BJ (cell line): ENCODE data around the gene ARHGAP26. TPM values are rescaled to one million over a fixed set of nuclear protein-coding genes. Genes with fewer than 3 reads are reported as not detected.
A peak's percentile ranks its signal among the peaks of the same experiment; 100 is the strongest.

Experiments used
- CTCF ChIA-PET: fragments of 350-600 bp; formaldehyde crosslinking; extraction: SDS; loops from one replicate; lab custom pipeline; 2021; ENCODE audit warnings: antibody characterized with exemption, inconsistent platforms; lab: Yijun Ruan, JAX
- POLR2A ChIA-PET: fragments of 300-600 bp; sonication (Branson Sonifier 250); formaldehyde crosslinking; extraction: SDS; loops from one replicate; lab custom pipeline; 2021; ENCODE audit warnings: antibody characterized with exemption; lab: Charles Lee
- DNase-seq: peaks from one replicate; pipeline ENCODE4 v3.0.0-alpha.2; 2011; ENCODE audit warnings: low read depth
- H3K27me3 ChIP-seq: 2 replicates; pipeline ENCODE4 v1.6.0; 2011; ENCODE audit warnings: low read length; ENCODE audit not compliant: control insufficient read depth, insufficient read depth
- H3K36me3 ChIP-seq: 2 replicates; pipeline ENCODE4 v1.5.1; 2011; ENCODE audit warnings: low read length; ENCODE audit not compliant: control insufficient read depth, insufficient read depth
- H3K4me3 ChIP-seq: 2 replicates; pipeline ENCODE4 v1.5.1; 2011; ENCODE audit warnings: low read depth, mild to moderate bottlenecking, control low read depth, low read length
- polyA plus RNA-seq: library from polyadenylated mRNA; depleted of rRNA; stranded (reverse); fragments of >200 nt; gene quantifications from 2 replicates; pipeline ENCODE4 v1.2.3, GENCODE V29; 2011
- TF ChIP-seq, protein P1 (sequence below): IDR thresholded peaks from 2 replicates; pipeline ENCODE4 v1.5.1; 2011; ENCODE audit warnings: low read depth, mild to moderate bottlenecking, control low read depth, inconsistent platforms, low read length, moderate library complexity; ENCODE audit not compliant: insufficient read depth

Gene ARHGAP26
- polyA plus RNA-seq, 1 experiment: 4.8 TPM

DNA sequence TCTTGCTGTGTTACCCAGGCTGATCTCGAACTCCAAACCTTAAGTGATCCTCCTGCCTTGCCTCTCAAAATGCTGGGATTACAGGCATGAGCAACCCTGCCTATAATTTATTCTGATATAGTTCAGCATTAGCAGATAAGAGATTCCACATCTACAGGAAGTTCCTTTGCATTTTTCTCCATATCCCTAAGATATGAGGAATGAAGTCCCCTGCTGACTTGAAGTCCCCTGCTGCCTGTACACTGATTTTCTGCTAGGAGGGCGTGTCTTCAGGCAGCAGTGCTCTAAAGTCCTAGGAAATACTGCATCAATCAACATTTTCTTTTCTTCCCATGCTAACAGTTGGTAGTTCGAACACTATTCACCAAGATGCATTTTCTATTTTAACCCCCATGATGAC is 105.8 kb downstream of the ARHGAP26 start:
- Histone ChIP-seq H3K4me3 (no peak overlapping the region), H3K36me3 (no peaks in the 10 kb centered on the region), H3K27me3 (peaks cover 4% of the 10 kb centered on the region; the same call in 1 of the 2 replicates)
- CTCF ChIA-PET: interaction anchor here (0.9 to 26.4 kb wide), 3 partner anchors 9 to 165 kb away, joined by 3 to 1105 read pairs (median 5); no protein-coding TSS in a partner anchor
- DNase-seq: no peak
- TF ChIP-seq, protein P1, sequence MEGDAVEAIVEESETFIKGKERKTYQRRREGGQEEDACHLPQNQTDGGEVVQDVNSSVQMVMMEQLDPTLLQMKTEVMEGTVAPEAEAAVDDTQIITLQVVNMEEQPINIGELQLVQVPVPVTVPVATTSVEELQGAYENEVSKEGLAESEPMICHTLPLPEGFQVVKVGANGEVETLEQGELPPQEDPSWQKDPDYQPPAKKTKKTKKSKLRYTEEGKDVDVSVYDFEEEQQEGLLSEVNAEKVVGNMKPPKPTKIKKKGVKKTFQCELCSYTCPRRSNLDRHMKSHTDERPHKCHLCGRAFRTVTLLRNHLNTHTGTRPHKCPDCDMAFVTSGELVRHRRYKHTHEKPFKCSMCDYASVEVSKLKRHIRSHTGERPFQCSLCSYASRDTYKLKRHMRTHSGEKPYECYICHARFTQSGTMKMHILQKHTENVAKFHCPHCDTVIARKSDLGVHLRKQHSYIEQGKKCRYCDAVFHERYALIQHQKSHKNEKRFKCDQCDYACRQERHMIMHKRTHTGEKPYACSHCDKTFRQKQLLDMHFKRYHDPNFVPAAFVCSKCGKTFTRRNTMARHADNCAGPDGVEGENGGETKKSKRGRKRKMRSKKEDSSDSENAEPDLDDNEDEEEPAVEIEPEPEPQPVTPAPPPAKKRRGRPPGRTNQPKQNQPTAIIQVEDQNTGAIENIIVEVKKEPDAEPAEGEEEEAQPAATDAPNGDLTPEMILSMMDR: no peak
- POLR2A ChIA-PET: no interaction called here

DNA sequence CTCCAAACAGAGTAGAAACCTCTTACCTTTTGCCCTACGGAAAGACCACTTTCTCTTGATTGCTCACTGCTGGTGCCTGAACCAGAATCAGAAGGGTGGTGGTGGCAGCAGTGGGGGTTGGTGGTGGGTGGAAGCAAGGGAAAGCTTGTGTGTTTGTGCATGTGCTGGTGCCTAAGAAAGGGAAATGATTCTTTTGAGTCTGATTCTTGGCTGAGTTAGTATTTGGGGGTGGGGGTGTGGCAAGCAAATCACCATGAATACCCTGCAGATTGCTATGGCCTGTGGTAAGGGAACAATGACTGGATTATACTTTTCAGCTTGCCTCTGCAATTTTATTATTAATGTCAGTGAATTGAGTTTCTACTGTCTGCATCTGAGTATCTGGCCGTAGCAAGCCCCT is 106.6 kb downstream of the ARHGAP26 start:
- TF ChIP-seq, protein P1: no peak
- Histone ChIP-seq H3K36me3 (no peaks in the 10 kb centered on the region), H3K4me3 (no peak overlapping the region), H3K27me3 (no peaks in the 10 kb centered on the region)
- no peak for DNase-seq
- CTCF ChIA-PET: interaction anchor here (0.6 to 26.4 kb wide), 2 partner anchors 14 to 166 kb away, joined by 5 to 1105 read pairs; no protein-coding TSS in a partner anchor
- POLR2A ChIA-PET: no interaction called here

DNA sequence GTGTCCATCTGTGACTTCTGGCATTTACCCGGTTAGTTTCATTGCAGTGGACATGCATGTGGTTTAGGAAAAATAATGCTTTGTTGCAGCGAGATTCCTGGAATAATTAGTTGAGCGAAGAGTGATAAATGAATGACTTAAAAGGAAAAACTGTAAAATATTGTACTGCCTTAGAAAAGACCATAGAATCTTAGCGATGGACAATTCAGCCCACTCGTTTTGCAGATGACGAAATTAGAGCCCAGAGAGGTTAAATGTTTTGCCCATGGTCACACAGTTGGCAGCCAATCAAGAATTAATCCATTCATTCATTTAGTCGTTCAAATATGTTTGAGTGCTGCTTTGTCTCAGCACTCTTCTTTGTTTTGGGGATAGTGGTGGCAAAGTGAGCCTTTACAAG is 107.9 kb downstream of the ARHGAP26 start:
- CTCF ChIA-PET: interaction anchor here (3.4 to 26.4 kb wide), 3 partner anchors 9 to 167 kb away, joined by 21 to 1105 read pairs (median 71); partner anchors contain the start of gene ARHGAP26
- DNase-seq: no peak
- TF ChIP-seq, protein P1: no peak
- Histone ChIP-seq H3K36me3 (no peaks in the 10 kb centered on the region), H3K4me3 (no peak overlapping the region), H3K27me3 (no peaks in the 10 kb centered on the region)
- POLR2A ChIA-PET: no interaction called here

DNA sequence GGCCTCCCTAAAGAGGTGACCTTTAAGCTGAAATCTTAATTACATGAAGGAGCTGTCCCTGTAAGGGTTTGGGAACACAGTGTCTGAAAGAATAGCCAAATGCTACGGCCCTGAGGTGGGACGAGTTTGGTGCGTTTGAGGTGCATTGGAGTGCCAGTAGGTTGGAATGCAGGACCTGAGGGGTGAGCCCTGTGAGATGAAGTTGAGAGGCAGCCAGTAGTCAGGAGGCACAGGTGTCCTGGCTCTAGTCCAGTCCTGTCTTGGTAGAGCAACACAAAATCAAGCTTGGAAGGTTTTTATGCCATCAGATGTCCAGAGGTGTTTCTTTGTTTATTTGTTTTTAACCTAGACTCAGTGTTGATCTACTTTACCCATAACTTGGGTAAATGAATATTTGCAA is 108.5 kb downstream of the ARHGAP26 start:
- Histone ChIP-seq H3K4me3 (no peak overlapping the region), H3K36me3 (no peaks in the 10 kb centered on the region), H3K27me3 (no peaks in the 10 kb centered on the region)
- TF ChIP-seq, protein P1: no peak
- CTCF ChIA-PET: interaction anchor here (0.8 to 26.4 kb wide), 7 partner anchors 9 to 168 kb away, joined by 3 to 1105 read pairs (median 21); partner anchors contain the start of gene ARHGAP26
- POLR2A ChIA-PET: no interaction called here
- DNase-seq: no peak

DNA sequence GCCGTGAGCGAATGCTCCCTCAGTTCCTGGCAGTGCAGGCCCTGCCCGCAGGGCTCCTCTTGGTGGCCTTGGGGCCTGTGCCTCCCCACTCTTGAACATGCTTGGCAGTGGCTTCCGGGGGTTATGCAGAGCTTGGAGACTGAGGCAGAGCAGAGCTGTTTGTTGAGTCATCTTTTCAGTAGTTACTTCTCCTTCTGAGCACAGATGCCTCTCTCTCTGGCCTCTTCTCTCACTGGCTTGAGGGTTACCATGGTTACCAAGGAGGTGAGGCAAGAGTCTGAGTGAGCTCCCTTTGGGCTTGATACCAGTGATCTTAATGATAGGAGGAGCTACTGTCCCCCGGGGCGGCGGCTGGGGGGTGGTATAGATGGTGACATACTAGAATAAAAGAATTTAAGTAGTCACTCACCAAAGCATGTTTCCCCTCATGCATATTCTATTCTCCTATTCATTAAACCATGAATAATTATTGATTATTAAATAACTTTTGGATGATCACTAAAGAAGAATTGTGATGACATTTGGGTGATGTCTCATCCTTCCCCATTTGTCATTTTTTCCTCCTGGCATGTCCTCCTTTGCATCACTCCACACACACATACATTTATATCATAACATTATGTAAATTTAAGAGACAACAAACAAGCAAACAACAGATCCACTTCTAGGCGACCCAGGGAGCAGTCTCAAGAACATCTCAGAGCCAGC is 111.1 kb downstream of the ARHGAP26 start:
- POLR2A ChIA-PET: no interaction called here

More for the DNA sequence above, 111.1 kb downstream of the ARHGAP26 start:
- TF ChIP-seq, protein P1: no peak
- CTCF ChIA-PET: interaction anchor here (0.8 to 26.4 kb wide), 22 partner anchors 8 to 210 kb away, joined by 3 to 1105 read pairs (median 6); partner anchors contain the start of gene ARHGAP26
- DNase-seq: peak; percentile 48
- no peaks in the 10 kb centered on the region for H3K36me3 ChIP-seq
- H3K4me3 ChIP-seq: no peak overlapping the region
- H3K27me3 ChIP-seq: no peaks in the 10 kb centered on the region
